PFSK-1 (cell line): ENCODE measurements around the gene CCDC192.

ENCODE experiments used
- FOXP2 ChIP-seq: optimal IDR thresholded peaks from 2 replicates; pipeline ENCODE3; 2011; ENCODE audit warnings: borderline replicate concordance, control low read depth, inconsistent platforms; ENCODE audit not compliant: insufficient read depth; ENCODE audit errors: extremely low read length, extremely low read depth
- POLR2AphosphoS5 ChIP-seq: IDR thresholded peaks from 2 replicates; pipeline ENCODE4 v1.6.1; 2012; ENCODE audit warnings: low read depth, mild to moderate bottlenecking, control low read depth, low read length, moderate library complexity
- SIN3A ChIP-seq: IDR thresholded peaks from 2 replicates; pipeline ENCODE4 v1.6.1; 2012; ENCODE audit warnings: mild to moderate bottlenecking, low read length, moderate library complexity, borderline replicate concordance; ENCODE audit not compliant: insufficient read depth
- TAF1 ChIP-seq: IDR thresholded peaks from 2 replicates; pipeline ENCODE4 v1.6.1; 2012; ENCODE audit warnings: low read length, control low read depth, borderline replicate concordance; ENCODE audit not compliant: insufficient read depth
- TF ChIP-seq, protein P1 (sequence below), 2 experiments: IDR thresholded peaks; 2 replicates each; pipeline versions ENCODE4 v1.6.1 to v1.8.0; 2011 to 2012; ENCODE audit warnings: low read depth in 2 of 2, low read length in 2 of 2, control low read depth in 1 of 2, inconsistent platforms in 1 of 2, mild to moderate bottlenecking in 1 of 2, moderate library complexity in 1 of 2; ENCODE audit not compliant: insufficient read depth in 1 of 2

Gene CCDC192

DNA sequence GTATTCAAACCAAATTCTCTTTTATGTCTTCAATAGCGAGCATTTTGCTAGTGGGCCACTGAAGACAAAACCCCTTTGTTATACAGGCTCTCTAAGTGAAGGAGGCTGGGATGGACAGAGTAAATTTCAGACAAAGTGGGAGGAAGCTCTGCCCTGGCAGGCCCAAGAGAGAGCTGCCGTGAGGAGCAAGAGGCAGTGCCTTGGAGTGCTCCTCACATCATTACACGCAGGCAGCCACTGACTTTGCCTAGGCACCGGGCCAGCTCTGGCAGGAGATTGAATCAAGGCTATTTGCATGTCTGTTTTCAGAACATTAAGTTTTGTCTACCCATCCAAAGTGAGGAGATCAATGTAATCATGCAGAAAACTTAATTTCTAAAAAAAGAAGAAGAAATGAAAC lies 167.7 kb downstream of the CCDC192 start:
- TF ChIP-seq, protein P1, sequence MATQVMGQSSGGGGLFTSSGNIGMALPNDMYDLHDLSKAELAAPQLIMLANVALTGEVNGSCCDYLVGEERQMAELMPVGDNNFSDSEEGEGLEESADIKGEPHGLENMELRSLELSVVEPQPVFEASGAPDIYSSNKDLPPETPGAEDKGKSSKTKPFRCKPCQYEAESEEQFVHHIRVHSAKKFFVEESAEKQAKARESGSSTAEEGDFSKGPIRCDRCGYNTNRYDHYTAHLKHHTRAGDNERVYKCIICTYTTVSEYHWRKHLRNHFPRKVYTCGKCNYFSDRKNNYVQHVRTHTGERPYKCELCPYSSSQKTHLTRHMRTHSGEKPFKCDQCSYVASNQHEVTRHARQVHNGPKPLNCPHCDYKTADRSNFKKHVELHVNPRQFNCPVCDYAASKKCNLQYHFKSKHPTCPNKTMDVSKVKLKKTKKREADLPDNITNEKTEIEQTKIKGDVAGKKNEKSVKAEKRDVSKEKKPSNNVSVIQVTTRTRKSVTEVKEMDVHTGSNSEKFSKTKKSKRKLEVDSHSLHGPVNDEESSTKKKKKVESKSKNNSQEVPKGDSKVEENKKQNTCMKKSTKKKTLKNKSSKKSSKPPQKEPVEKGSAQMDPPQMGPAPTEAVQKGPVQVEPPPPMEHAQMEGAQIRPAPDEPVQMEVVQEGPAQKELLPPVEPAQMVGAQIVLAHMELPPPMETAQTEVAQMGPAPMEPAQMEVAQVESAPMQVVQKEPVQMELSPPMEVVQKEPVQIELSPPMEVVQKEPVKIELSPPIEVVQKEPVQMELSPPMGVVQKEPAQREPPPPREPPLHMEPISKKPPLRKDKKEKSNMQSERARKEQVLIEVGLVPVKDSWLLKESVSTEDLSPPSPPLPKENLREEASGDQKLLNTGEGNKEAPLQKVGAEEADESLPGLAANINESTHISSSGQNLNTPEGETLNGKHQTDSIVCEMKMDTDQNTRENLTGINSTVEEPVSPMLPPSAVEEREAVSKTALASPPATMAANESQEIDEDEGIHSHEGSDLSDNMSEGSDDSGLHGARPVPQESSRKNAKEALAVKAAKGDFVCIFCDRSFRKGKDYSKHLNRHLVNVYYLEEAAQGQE (IDR thresholded peaks at IDR 0.05; ENCODE audit: insufficient read depth in 1 of 2, low read depth in 2 of 2, low read length in 2 of 2), result no peak
- no peak for TF ChIP-seq TAF1
- TF ChIP-seq SIN3A, result no peak
- TF ChIP-seq POLR2AphosphoS5, result no peak
- no peak for TF ChIP-seq FOXP2

DNA sequence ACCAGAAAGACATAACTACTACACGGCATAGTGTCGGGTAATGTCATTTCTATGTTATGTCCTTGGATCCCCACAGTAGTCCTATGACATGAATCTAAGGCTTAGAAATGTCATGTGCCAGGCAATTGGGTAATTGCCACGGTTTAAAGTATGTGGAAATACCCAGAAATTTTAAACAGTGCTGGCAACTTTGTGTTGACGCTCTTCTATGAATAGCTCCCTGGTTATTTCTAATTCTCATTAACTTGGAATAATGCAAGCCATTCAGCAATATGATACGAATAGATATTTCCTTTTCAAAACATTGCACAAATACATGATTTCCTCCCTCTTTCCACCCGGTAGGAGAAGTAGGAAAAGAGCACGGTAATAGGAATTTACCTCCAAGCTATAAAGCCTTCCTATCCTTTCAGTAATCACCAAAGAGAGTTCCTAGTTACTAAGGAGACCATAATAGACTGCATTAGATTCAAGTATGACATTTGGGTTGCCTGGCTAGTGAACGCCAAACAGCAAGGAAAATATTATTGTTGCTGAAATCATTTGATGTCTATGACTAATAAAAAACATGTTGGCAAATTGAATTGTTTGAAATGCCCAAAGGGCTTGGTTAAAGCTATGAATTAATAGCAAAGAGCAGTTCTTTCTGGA lies 168.4 kb downstream of the CCDC192 start:
- no peak for TF ChIP-seq POLR2AphosphoS5

DNA sequence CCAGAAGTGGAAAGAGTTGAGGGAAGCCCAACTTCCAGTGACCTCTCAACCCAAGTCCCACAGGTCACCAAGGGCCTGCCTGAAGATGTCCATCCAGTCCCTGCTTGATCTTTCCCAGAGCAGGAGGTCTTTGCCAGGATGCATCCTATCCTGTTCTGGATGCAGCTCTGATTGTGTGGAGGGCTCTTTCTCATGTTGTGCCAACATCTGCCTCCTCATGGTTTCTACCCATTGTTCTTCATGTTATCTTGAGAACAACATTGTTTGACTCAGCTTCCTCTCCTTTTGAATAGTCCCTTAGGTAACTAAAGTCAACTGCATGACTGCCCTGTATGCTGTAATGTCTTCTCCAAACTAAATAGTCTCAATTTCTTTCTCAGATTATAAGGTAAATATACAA lies 169.3 kb downstream of the CCDC192 start:
- no peak for TF ChIP-seq TAF1
- TF ChIP-seq POLR2AphosphoS5, result no peak
- TF ChIP-seq, protein P1 (IDR thresholded peaks at IDR 0.05; ENCODE audit: insufficient read depth in 1 of 2, low read depth in 2 of 2, low read length in 2 of 2), result no peak
- no peak for TF ChIP-seq FOXP2
- TF ChIP-seq SIN3A, result no peak

DNA sequence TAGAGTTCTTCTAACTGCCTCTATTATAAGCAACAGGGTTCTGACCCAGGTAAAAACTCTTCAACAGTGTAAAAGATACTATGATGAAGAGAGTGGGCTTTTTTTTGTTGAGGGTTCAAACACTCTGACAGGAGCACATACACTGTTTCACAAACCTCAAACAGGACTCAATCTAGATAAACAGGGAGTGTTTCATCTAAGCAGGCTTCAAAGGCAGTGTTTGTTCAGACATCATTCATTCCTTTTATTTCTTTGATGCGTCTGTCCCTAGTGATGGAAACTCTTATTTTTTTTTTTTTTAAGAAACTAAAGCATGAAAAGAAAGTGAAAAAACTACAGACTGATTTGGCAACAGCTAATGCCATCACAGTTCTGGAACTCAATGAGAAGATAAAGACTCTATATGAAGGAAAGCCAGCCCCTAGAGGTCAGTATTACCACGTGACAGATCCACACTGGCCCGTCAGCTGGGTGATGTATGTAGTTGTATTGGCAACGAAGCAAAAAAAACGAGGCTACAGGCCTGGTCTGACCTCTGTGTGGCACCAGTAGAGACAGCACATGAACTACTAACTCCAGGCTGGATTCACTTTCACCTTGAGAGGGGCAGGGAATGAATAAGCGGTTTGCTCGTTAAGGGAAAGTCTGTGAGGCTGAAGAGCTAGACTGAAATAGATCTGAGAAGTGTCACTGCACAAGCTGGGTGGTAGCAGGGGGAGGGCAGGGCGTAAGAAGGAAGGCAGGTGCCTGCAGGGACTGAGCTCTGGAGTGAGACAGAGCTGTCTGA lies 172.2 kb downstream of the CCDC192 start:
- TF ChIP-seq, protein P1 (IDR thresholded peaks at IDR 0.05; ENCODE audit: insufficient read depth in 1 of 2, low read depth in 2 of 2, low read length in 2 of 2), result no peak
- no peak for TF ChIP-seq FOXP2
- TF ChIP-seq POLR2AphosphoS5, result no peak
- TF ChIP-seq TAF1, result no peak
- TF ChIP-seq SIN3A, result no peak

DNA sequence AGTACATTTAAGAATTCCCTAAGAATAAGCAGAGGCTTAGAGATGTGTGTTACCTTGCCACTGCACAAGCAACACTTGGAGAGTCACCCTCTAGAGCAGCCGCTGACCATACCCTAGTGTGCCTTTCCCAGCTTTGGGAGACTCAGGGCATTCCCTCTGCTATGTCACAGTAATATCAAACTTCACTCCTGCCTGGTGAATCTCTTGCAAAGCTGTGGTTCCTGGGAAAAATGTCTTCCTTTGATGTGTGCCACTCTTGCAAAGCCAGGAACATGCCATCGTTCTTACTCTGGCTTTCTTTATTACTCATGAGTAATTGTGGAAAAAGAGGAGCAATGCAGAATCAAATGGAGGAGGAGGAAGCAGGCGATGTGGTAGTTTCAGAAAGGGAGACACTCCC lies 173.2 kb downstream of the CCDC192 start:
- TF ChIP-seq FOXP2, result no peak
- TF ChIP-seq TAF1, result no peak
- TF ChIP-seq SIN3A, result no peak
- TF ChIP-seq POLR2AphosphoS5, result no peak
- TF ChIP-seq, protein P1 (IDR thresholded peaks at IDR 0.05; ENCODE audit: insufficient read depth in 1 of 2, low read depth in 2 of 2, low read length in 2 of 2), result no peak
